Keratinocyte (primary cell): ENCODE data around the gene RHOG.

Experiments
- CTCF ChIP-seq, 3 experiments: IDR thresholded peaks in 1 of 3; conservative IDR thresholded peaks in 1 of 3; optimal IDR thresholded peaks in 1 of 3; 2 replicates in 2 of 3; 3 replicates in 1 of 3; pipeline versions ENCODE3 to v1.5.1; 2011; ENCODE audit warnings: low read length in 3 of 3, mild to moderate bottlenecking in 3 of 3, moderate library complexity in 2 of 3, control low read depth in 1 of 3, inconsistent platforms in 1 of 3; ENCODE audit not compliant: insufficient read depth in 2 of 3; ENCODE audit errors: extremely low read depth in 1 of 3
- EZH2 ChIP-seq: IDR thresholded peaks from one replicate; pipeline ENCODE4 v1.6.1; 2012; ENCODE audit warnings: inconsistent platforms, mild to moderate bottlenecking, low read length, moderate library complexity

DNA sequence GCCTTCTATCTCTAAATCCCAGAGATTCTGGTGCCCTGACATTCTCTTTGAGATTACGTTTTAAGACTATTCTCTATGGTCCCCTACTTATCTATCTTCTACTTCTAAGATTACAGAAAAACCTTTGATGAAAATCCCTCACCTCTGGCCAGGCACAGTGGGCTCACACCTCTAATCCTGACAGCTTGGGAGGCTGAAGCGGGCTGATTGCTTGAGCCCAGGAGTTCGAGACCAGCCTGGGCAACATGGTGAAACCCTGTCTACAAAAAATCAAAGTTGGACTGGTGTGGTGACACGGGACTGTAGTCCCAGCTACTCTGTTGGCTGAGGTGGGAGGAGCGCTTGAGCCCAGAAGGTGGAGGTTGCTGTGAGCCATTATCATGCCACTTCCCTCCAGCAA, 57.8 kb downstream of the RHOG start:
- TF ChIP-seq CTCF (optimal IDR thresholded peaks at IDR 0.05 in 1 of 3, IDR thresholded peaks at IDR 0.05 in 1 of 3, conservative IDR thresholded peaks at IDR 0.05 in 1 of 3; ENCODE audit: extremely low read depth in 1 of 3, insufficient read depth in 2 of 3, low read length in 3 of 3) (no peak), EZH2 (no peak)
